ENCODE measurements around the gene S100A13. TPM values are rescaled to one million over a fixed set of nuclear protein-coding genes. Genes with fewer than 3 reads are reported as not detected.
"Not testable (repeated sequence)": the region's sequence is repeated elsewhere in the genome, so short reads cannot be mapped to it uniquely, and the experiment has no call there.

S100A13 gene
- polyA plus RNA-seq, 3 donors, result 143 to 162 (median 159) TPM

DNA sequence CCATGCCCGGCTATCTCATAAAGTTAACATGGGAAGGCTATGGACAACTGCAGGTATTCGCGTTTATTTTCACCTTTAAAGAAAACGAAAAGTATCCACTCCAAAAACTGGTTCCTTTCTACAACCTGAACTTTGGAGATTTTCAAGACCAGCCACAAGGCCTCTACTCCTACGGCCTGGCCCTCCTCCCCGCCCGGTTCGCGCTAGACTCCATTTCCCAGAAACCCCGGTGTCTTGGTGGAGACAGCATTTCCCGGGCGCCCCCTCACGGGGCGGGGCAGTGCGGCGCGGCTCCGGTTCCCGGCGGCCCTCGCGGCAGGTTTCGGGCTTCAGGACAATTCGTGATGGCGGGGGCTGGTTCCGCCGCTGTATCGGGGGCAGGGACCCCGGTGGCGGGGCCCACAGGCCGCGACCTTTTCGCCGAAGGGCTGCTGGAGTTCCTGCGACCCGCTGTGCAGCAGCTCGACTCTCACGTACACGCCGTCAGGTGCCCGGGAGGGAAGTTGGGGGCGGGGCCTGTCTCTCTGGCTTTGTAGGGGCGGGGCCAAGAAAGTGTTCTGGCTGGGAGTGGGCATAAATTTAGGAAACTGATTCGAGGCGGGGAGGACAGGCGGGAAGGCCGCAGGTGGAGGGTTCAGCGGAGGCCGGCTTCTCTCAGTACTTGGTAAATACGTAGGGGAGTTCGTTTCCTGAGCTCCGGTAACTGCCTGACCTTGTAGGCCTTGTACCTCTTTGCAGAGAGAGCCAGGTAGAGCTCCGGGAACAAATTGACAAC is 31.3 kb upstream of the S100A13 start, which contains the start of gene SNAPIN:
SNAPIN (plus strand) TSS at position 304 of the 775 bp plus-strand sequence; CDS start at position 345, 41 bp downstream.
- DNase-seq (ENCODE audit: extremely low read depth in 1 of 11, low read depth in 9 of 11, low spot score in 4 of 11), result peak in 10 of 11 donors; percentile 77 to 89 (median 86)

DNA sequence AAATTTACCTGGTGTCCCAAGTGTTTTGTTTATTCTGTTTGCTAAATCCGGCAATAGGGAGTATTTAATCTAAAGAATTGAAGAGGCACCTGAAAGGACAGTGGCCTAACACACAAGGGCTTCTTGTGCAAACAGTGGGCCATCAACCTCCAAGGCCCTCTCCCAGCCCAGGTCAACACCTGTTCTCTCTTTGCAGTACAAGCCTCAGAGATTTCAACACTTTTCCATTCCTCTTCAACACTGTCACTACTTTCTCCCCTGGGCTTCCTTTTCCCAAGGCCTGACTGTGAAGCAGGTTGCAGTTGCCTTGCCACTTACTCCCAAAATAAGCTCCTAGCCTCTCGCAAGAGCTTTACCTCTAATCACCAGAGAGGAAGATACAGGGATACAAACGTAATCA is 28.0 kb upstream of the S100A13 start:
- no peak for DNase-seq (ENCODE audit: extremely low read depth in 1 of 11, low read depth in 9 of 11, low spot score in 4 of 11)

DNA sequence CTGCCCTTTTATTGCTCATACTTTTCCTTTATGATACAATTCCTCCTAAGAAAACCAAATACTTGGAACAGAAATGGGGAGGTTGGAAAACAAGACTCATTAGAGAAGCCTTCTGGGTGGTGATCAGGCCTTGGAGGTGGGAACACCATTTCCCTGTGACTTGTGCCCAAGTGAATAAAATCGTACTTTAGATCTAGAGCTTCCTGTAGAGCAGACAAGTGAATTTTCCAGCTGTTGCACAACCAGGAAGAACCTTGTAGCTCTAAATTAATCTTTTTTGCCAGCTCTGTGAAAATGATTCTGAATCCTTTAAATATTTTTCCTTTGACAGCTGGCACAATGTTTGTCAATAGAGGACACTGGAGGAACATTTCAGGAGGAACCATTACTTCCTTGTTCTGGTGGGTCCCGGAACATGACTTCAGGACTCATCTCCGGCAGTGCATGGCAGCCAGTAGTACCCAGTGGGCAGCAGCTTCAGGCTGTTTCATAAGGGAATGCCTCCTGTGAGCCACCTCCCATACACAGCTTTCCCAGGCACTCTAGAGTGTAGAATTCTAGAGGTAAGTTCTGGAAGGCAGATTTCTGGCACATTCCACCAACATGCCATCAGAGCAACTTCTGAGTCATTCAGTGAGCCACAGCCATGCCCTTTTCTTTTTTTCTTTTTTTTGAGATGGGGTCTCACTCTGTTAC is 25.6 kb upstream of the S100A13 start:
- no peak for DNase-seq (ENCODE audit: extremely low read depth in 1 of 11, low read depth in 9 of 11, low spot score in 4 of 11)

DNA sequence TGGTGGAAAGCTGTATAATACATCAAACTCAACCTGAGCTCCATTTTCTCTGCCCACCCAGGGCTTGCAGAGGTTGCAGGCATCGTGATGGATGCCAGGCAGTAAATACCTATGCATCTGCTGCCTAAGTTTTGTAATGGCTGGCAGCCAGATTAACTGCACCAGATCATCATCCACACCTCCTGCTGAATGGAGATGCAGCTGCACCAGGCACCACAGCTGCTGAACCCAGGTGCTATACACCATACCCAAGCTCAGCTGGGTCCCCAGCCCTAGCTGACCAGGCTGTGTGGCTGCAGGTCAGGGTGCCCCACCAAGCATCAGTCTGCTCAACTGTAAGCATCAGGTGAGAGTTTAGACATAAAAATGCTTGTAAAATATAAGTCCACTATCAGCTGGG is 24.5 kb upstream of the S100A13 start:
- DNase-seq (ENCODE audit: extremely low read depth in 1 of 11, low read depth in 9 of 11, low spot score in 4 of 11), result no peak

DNA sequence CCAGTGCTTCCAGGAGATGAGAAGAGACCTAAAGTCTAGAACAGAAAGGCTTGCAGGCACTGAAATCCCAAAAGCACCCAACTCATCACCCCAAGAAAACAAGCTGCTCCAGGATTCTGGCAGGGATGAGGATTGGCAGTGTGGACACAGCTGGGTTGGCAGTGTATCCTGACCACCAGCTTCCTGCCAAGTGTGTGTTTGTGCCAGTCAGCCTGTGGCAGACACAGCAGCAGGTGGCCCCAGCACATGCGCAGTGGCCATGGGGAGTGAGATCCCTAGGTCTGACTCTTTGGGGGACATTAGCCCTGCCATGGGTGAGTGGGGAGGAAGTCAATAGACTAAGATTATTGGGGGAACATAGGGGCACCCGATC is 22.5 kb upstream of the S100A13 start:
- no peak for DNase-seq (ENCODE audit: extremely low read depth in 1 of 11, low read depth in 9 of 11, low spot score in 4 of 11)

DNA sequence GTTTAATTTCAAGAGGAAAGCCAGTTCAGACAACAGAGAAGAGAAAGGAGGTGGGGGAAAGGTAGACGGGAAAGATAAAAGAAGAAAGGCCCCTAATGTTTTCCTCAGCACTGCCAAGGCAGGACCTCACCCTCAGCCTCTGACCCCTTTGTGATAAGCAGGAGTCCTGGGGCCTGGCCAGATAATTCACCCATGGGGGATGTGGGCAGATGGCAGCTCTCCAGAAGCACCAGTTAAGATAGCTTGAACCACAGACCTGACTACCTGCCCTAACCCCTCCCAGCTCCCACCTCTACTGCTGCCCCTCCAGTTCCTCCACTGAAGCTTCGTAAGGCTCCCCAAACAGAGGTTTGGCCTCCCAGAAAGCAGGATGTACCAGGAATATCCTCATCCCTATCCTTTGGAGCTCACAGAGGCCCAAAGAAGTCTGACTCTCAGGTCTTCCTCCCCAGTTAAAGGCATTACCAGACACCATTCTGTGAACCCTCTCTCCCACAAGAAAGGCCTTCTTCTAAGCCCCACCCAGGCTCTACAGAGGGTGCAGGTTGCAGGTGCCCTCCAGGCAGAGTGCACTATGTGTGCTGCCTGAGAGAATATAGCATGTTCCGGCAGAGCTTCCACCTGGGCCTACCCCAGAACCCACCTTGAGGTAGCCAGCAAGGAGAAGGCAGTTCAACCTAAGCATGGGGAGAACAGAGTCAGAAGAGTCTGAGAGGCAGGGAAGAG is 22.0 kb upstream of the S100A13 start:
- no peak for DNase-seq (ENCODE audit: extremely low read depth in 1 of 11, low read depth in 9 of 11, low spot score in 4 of 11)

DNA sequence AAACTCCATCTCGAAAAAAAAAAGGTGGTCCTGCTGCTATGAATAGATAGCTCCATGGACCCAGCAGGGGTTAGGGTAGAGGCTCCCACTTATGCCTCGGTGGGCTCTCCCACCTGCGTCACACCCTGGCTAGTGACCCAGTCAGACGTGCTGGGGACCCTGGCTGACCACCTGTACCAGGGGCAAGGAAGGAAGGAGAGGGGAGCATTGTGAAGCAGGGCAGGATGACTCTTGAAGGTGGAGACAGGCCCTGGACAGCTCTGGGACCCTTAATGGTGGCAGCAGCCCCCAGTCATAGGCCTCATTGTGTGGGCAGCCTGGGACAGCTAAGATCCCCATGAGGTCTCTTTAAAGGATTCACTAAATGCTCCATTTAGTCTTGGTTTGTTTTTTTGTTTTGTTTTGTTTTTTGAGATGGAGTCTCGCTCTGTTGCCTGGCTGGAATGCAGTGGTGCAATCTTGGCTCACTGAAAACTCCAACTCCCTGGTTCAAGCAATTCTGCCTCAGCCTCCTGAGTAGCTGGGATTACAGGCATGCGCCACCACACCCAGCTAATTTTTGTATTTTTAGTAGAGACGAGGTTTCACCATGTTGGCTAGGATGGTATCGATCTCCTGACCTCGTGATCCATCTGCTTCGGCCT is 20.8 kb upstream of the S100A13 start:
- DNase-seq (ENCODE audit: extremely low read depth in 1 of 11, low read depth in 9 of 11, low spot score in 4 of 11), result no peak

DNA sequence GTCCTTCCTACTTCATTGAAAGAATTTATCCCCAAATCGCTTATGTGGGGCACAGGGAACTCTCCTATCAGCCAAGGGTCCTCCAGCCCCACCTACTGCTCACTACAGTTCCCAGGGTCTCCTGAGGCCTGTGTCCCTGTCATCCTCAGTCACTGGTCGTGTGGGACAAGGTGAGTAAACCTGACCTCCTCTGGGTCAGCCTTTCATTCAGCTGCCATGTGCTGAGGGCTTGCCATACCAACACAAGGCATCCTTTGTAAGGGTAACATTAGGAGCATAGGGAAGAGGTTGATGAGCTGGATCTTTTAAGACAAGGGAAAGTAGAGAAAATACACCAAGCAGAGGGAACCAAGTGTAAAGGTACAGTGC is 20.0 kb upstream of the S100A13 start:
- DNase-seq (ENCODE audit: extremely low read depth in 1 of 11, low read depth in 9 of 11, low spot score in 4 of 11), result no peak

DNA sequence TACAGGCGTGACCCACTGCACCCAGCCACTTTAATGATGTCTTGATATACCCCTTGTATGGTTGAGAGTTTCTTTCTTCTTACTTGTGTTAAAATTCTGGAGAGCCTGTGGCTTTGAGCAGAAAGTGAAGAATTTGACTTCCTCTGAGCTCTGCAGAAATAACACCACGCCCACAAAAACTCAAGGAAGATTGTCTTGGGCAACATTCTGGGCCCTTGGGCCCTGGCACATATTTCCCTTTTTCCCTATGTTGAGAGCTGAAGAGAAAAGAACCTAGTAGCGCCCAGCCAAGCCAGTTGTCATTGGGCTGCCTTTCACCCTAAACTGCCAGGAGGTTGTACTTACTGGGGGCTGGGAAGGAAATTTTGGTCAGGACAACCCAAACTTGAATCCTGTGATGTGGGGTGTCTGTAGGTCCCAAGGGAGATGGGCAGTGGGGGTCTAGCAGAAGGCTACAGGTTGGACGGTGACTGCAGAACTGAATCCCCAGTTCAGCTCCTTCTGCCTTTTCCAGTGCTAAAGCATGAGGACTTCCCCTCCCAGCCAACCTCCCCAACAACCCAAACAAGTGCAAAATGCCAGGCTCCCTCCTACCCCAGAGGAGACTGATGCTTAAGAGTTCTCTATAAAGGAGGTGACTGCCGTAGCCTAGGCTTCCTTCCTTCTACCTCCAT is 19.5 kb upstream of the S100A13 start:
- no peak for DNase-seq (ENCODE audit: extremely low read depth in 1 of 11, low read depth in 9 of 11, low spot score in 4 of 11)

DNA sequence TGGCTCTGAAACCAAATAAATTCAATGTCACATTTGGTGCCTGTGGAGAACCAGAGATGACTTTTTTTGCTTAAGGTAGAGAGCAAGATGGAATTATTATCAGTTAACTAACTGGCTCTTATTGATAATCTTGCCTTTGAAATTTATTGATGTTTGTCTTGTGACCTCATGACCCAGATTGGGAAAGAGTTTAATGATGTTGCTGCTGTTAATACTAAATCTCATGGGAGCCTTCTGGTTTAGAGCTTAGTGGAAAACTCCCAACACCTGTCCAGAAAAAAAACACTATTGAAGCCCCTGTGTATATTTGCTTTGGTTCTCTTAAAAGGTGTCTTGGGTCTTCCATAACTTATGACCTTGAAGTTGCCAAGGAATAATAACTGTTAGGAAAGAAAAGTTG is 16.5 kb upstream of the S100A13 start:
- no peak for DNase-seq (ENCODE audit: extremely low read depth in 1 of 11, low read depth in 9 of 11, low spot score in 4 of 11)

DNA sequence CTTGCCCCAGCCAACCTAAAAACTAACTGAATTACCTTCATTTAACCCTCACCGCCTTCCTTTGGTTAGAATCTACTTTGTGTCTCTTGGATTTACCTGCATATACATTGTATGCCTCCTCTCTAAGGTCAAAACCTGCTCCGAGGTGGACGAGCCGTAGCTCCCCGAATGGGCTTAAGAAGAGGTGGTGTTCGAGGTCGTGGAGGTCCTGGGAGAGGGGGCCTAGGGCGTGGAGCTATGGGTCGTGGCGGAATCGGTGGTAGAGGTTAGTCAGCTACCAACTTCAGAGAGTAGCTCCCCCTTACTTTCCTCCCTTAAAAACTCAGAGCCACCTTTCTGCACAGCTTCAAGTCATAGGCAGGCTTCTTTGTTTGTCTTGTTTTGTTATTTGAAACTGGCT is 15.8 kb upstream of the S100A13 start:
- no peak for DNase-seq (ENCODE audit: extremely low read depth in 1 of 11, low read depth in 9 of 11, low spot score in 4 of 11)

DNA sequence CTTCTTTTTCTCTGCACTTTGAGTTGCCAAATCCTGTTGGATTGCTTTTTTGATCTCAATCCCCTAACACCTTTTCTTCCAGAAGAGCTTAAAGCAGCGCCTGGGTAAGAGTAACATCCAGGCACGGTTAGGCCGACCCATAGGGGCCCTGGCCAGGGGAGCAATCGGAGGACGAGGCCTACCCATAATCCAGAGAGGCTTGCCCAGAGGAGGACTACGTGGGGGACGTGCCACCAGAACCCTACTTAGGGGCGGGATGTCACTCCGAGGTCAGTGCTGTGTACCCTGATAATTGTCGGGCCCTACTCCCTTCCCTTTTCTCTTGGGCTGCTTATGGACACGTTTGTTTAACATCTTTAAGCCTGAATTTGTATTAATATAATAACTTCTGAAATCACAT is 14.9 kb upstream of the S100A13 start:
- DNase-seq (ENCODE audit: extremely low read depth in 1 of 11, low read depth in 9 of 11, low spot score in 4 of 11), result no peak

DNA sequence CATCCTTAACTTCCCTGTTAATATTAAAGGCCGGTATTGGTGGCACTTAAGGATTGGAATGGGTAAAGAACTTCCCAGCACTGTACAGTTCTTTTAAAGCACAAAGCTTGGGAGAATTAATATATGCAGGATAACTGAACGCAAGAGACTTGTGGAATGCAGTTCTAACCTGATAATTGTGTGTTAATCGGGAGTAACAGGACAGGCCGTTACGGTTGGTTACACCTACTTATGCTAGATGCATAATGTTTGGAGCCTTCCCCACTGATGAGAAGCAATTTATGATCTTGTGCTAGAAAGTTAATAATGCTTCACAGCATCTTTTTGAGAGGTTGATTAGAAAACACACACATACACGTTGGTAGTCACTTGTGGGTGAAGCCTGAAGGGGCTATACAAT is 13.6 kb upstream of the S100A13 start:
- no peak for DNase-seq (ENCODE audit: extremely low read depth in 1 of 11, low read depth in 9 of 11, low spot score in 4 of 11)

DNA sequence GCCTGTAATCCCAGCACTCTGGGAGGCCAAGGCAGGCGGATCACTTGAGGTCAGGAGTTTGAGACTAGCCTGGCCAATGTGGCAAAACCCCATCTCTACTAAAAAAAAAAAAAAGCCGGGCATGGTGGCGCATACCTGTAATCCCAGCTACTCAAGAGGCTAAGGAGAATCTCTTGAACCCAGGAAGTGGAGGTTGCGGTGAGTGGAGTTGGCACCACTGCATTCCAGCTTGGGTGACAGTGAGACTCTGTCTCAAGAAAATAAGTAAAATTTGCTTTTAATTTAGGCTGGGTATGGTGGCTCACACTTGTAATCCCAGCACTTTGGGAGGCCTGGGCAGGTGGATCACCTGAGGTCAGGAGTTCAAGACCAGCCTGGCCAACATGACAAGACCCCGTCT is 12.9 kb upstream of the S100A13 start:
- DNase-seq (ENCODE audit: extremely low read depth in 1 of 11, low read depth in 9 of 11, low spot score in 4 of 11), result not testable (repeated sequence)

DNA sequence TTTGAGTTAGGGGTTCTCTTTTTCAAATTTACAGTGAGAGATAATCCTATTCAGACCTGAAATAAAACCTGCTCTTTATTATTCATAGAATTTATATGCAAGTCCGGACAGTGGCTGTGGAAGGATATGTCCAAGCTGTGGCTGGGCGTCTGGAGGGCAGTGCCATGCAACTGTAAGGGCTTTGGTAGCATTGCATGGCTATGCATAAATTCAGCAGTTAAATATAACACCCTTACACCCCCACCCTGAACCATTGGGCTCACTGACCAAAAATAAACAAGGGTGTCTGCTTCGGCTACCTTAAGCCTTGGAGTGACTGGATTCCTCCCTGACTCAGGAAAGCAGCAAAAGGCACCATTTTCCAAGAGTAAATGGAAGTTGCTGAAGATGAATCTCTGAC is 12.0 kb upstream of the S100A13 start:
- DNase-seq (ENCODE audit: extremely low read depth in 1 of 11, low read depth in 9 of 11, low spot score in 4 of 11), result no peak

DNA sequence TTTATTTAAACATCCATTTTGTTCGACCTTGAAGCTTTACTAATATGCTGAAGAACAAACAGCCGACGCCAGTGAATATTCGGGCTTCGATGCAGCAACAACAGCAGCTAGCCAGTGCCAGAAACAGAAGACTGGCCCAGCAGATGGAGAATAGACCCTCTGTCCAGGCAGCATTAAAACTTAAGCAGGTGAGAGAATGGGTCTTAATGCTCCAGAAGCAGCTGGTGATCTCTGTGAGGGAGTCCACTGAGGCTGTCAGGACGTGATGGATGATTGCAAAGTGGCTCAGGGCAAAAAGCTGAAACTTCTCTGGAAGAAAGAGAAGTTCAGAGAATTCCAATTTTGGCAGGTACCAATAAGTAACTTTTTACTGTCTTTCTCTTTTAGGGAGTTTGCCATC is 11.0 kb upstream of the S100A13 start:
- DNase-seq (ENCODE audit: extremely low read depth in 1 of 11, low read depth in 9 of 11, low spot score in 4 of 11), result no peak

DNA sequence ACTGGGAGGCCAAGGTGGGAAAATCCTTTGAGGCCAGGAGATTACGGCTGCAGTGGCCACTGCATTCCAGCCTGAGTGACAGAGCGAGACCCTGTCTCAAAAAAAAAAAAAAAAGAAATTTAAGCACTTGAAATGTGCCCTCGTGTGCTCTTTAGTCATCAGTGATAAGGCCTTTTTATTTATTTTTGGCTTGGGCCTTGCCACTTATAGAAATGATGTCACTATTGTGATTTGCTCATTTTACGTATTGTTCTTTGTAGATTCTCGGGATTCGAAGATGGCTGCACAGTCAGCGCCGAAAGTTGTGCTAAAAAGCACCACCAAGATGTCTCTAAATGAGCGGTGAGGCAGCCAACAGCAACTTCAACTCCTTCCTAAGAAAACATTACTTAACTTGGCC is 9.0 kb upstream of the S100A13 start:
- no peak for DNase-seq (ENCODE audit: extremely low read depth in 1 of 11, low read depth in 9 of 11, low spot score in 4 of 11)

DNA sequence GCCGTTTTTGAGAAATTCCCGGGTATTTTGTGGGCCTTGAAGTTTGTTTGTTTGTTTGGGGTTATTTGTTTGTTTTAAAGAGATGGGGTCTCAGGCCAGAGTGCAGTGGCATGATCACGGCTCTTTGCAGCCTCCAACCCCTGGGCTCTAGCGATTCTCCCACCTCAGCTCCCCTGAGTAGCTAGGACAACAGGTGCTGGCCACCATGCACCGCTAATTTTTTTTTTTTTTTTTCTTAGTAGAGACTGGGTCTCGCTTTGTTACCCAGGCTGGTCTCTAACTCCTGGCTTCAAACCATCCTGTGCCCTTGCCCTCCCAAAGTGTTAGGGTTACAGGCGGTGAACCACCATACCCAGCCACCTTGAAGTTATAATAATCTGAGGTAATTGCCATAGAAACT is 8.6 kb upstream of the S100A13 start:
- no peak for DNase-seq (ENCODE audit: extremely low read depth in 1 of 11, low read depth in 9 of 11, low spot score in 4 of 11)

Data from renal cortex interstitium (tissue), 11 donors.